Calu3 (cell line): ENCODE measurements around the gene ECE2. TPM values are rescaled to one million over a fixed set of nuclear protein-coding genes. Genes with fewer than 3 reads are reported as not detected.

ENCODE experiments used
- BruUV-seq: library from RNA; stranded (reverse); fragments of 400-500 nt; replicated peaks from 2 replicates; lab custom pipeline; 2021; lab: Mats Ljungman, UMichigan
- CTCF ChIA-PET: fragments of 300-600 bp; sonication (Branson Sonifier 250); formaldehyde crosslinking; loops from one replicate; lab custom pipeline; 2022; ENCODE audit warnings: antibody characterized with exemption; lab: Charles Lee
- DNase-seq: peaks from one replicate; pipeline ENCODE4 v3.0.0; 2022
- H3K27ac Mint-ChIP-seq: one replicate; pipeline ENCODE4 v1.8.0; 2022; ENCODE audit warnings: mixed read lengths; ENCODE audit not compliant: unreplicated experiment
- H3K27me3 Mint-ChIP-seq: one replicate; pipeline ENCODE4 v1.8.0; 2022; ENCODE audit warnings: mixed read lengths; ENCODE audit not compliant: unreplicated experiment
- H3K36me3 Mint-ChIP-seq: one replicate; pipeline ENCODE4 v1.8.0; 2022; ENCODE audit warnings: mild to moderate bottlenecking, moderate library complexity, mixed read lengths; ENCODE audit not compliant: insufficient read depth, unreplicated experiment
- H3K4me1 Mint-ChIP-seq: one replicate; pipeline ENCODE4 v1.8.0; 2022; ENCODE audit warnings: mild to moderate bottlenecking, low read depth, mixed read lengths; ENCODE audit not compliant: unreplicated experiment
- H3K4me3 Mint-ChIP-seq: one replicate; pipeline ENCODE4 v1.8.0; 2022; ENCODE audit warnings: mild to moderate bottlenecking, low read depth, moderate library complexity, mixed read lengths; ENCODE audit not compliant: unreplicated experiment
- H3K9me3 Mint-ChIP-seq: one replicate; pipeline ENCODE4 v1.8.0; 2022; ENCODE audit warnings: low read depth, mixed read lengths; ENCODE audit not compliant: unreplicated experiment
- CTCF ChIP-seq: fragments of 200-600 bp; IDR thresholded peaks from one replicate; pipeline ENCODE4 v1.8.0; 2022; ENCODE audit warnings: antibody characterized with exemption; ENCODE audit not compliant: unreplicated experiment
- intact Hi-C: fragments of 100-400 bp; cut with micrococcal nuclease; formaldehyde crosslinking; loops from one replicate; pipeline ENCODE4 v1.10.0; 2022; ENCODE audit not compliant: unreplicated experiment
- total RNA-seq: library from RNA; stranded (reverse); gene quantifications from 2 replicates; pipeline ENCODE4 v1.2.3, GENCODE V29; 2022

ECE2 gene
- total RNA-seq, 1 experiment from 2014 or later: not detected

- peaks cover 78% of the 10 kb centered on the region for H3K27me3 Mint-ChIP-seq
- H3K4me3 Mint-ChIP-seq: peak within 1 kb of the TSS; percentile 8
- CTCF ChIA-PET: interaction anchor here (1.5 kb wide), 1 partner anchor 11 kb away, joined by 7 read pairs; no protein-coding TSS in a partner anchor
- no TSS peak for BruUV-seq
- H3K36me3 Mint-ChIP-seq: peaks cover 8% of the 10 kb centered on the region
- H3K9me3 Mint-ChIP-seq: no peaks in the 10 kb centered on the region
- TF ChIP-seq CTCF: peak; percentile 62
- intact Hi-C loops: no loop called here
- H3K4me1 Mint-ChIP-seq: peaks cover 8% of the 10 kb centered on the region
- H3K27ac Mint-ChIP-seq: no peak within 1 kb of the TSS
- DNase-seq: peak; percentile 92
Observed at GRCh38 chr3:184229394-184230080, 46.3 kb upstream of the ECE2 start, which contains the start of gene VWA5B2. Gene VWA5B2, plus strand, starts transcription at chr3:184229585. Its CDS starts 944 bp downstream, at chr3:184230529.

- no TSS peak for BruUV-seq
- DNase-seq: peak; percentile 52
- Mint-ChIP-seq H3K27ac (no peak overlapping the region), H3K9me3 (no peaks in the 10 kb centered on the region), H3K4me3 (peak overlapping the region; percentile 8), H3K36me3 (peaks cover 8% of the 10 kb centered on the region), H3K4me1 (peaks cover 11% of the 10 kb centered on the region), H3K27me3 (peaks cover 72% of the 10 kb centered on the region)
- intact Hi-C loops: no loop called here
- CTCF ChIA-PET: interaction anchor here (0.6 to 1.5 kb wide), 2 partner anchors 10 to 61 kb away, joined by 3 to 7 read pairs; no protein-coding TSS in a partner anchor
- TF ChIP-seq CTCF: no peak
Observed at GRCh38 chr3:184230081-184230602, 45.7 kb upstream of the ECE2 start.

GRCh38 chr3:184230603-184231528 lies 45.0 kb upstream of the ECE2 start:
- peak overlapping the region; percentile 8 for H3K4me3 Mint-ChIP-seq
- H3K9me3 Mint-ChIP-seq: no peaks in the 10 kb centered on the region
- intact Hi-C loops: no loop called here
- no TSS peak for BruUV-seq
- no peak for TF ChIP-seq CTCF
- H3K27me3 Mint-ChIP-seq: peaks cover 65% of the 10 kb centered on the region
- CTCF ChIA-PET: interaction anchor here (0.6 to 1.5 kb wide), 2 partner anchors 9 to 61 kb away, joined by 3 to 7 read pairs; no protein-coding TSS in a partner anchor
- H3K36me3 Mint-ChIP-seq: peaks cover 8% of the 10 kb centered on the region
- peak; percentile 45 for DNase-seq
- no peak overlapping the region for H3K27ac Mint-ChIP-seq
- H3K4me1 Mint-ChIP-seq: peaks cover 11% of the 10 kb centered on the region

- Mint-ChIP-seq H3K4me3 (peak overlapping the region; percentile 8), H3K4me1 (peaks cover 11% of the 10 kb centered on the region), H3K27ac (no peak overlapping the region), H3K9me3 (no peaks in the 10 kb centered on the region), H3K36me3 (peaks cover 8% of the 10 kb centered on the region), H3K27me3 (peaks cover 57% of the 10 kb centered on the region)
- BruUV-seq: no TSS peak
- no peak for DNase-seq
- intact Hi-C loops: no loop called here
- CTCF ChIA-PET: no interaction called here
- no peak for TF ChIP-seq CTCF
Observed at GRCh38 chr3:184231671-184232070, 44.2 kb upstream of the ECE2 start.
